ENCODE results near the gene TSPAN6.

DNA sequence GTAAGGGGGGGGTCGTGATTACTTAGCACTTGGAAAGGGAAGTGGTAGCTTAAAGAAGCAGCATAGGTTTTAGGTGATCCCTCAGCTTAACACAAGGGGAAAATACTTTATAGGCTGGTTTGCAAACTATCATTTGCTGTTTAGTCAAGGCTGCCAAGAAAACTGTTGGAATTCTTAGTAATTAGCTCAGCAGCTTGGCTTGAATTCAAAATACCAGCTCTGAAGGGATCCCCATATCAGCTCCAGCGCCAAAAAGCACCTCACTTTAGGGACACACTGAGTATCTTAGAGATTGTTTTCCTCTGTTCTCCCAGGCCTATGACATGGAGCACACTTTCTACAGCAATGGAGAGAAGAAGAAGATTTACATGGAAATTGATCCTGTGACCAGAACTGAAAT, 43.0 kb downstream of the TSPAN6 start:
- TF ChIP-seq, protein P1, sequence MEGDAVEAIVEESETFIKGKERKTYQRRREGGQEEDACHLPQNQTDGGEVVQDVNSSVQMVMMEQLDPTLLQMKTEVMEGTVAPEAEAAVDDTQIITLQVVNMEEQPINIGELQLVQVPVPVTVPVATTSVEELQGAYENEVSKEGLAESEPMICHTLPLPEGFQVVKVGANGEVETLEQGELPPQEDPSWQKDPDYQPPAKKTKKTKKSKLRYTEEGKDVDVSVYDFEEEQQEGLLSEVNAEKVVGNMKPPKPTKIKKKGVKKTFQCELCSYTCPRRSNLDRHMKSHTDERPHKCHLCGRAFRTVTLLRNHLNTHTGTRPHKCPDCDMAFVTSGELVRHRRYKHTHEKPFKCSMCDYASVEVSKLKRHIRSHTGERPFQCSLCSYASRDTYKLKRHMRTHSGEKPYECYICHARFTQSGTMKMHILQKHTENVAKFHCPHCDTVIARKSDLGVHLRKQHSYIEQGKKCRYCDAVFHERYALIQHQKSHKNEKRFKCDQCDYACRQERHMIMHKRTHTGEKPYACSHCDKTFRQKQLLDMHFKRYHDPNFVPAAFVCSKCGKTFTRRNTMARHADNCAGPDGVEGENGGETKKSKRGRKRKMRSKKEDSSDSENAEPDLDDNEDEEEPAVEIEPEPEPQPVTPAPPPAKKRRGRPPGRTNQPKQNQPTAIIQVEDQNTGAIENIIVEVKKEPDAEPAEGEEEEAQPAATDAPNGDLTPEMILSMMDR (conservative IDR thresholded peaks at IDR 0.05 in 1 of 2, IDR thresholded peaks at IDR 0.05 in 1 of 2; ENCODE audit: extremely low read depth in 1 of 2, insufficient read depth in 1 of 2, low read depth in 1 of 2, low read length in 2 of 2): no peak
- no peak for TF ChIP-seq EZH2 (IDR thresholded peaks at IDR 0.05; ENCODE audit: borderline replicate concordance, low read length)

Data from mammary epithelial cell (primary cell).